H9 (cell line): ENCODE results near the gene SCN4A. TPM values are rescaled to one million over a fixed set of nuclear protein-coding genes. Genes with fewer than 3 reads are reported as not detected.

ENCODE experiments used
- DNase-seq: peaks from one replicate; pipeline ENCODE4 v3.0.0-alpha.2; 2017
- H2AFZ ChIP-seq: one replicate; pipeline ENCODE4 v1.6.1; 2013; ENCODE audit warnings: mild to moderate bottlenecking, low read length, control low read depth, moderate library complexity
- H2AK5ac ChIP-seq: 2 replicates; pipeline ENCODE4 v1.6.1; 2013; ENCODE audit warnings: low read length, control low read depth, mixed read lengths; ENCODE audit not compliant: insufficient read length
- H2BK120ac ChIP-seq: one replicate; pipeline ENCODE4 v1.6.1; 2013; ENCODE audit warnings: low read depth, mild to moderate bottlenecking, low read length, control low read depth, inconsistent platforms; ENCODE audit not compliant: poor library complexity, severe bottlenecking
- H2BK12ac ChIP-seq: 2 replicates; pipeline ENCODE4 v1.6.1; 2013; ENCODE audit warnings: low read length, control low read depth, mixed read lengths, low read depth; ENCODE audit not compliant: insufficient read length
- H2BK15ac ChIP-seq: 2 replicates; pipeline ENCODE4 v1.6.1; 2013; ENCODE audit warnings: low read depth, low read length, control low read depth
- H2BK20ac ChIP-seq: one replicate; pipeline ENCODE4 v1.6.1; 2013; ENCODE audit warnings: low read depth, mild to moderate bottlenecking, low read length, control low read depth, inconsistent platforms; ENCODE audit not compliant: poor library complexity, severe bottlenecking
- H2BK5ac ChIP-seq: 2 replicates; pipeline ENCODE4 v1.6.1; 2013; ENCODE audit warnings: low read length, control low read depth, mixed read lengths; ENCODE audit not compliant: insufficient read length
- H3K14ac ChIP-seq: 2 replicates; pipeline ENCODE4 v1.6.1; 2013; ENCODE audit warnings: low read length, control low read depth; ENCODE audit not compliant: insufficient read depth
- H3K18ac ChIP-seq: 2 replicates; pipeline ENCODE4 v1.6.1; 2013; ENCODE audit warnings: low read depth, mild to moderate bottlenecking, mixed read lengths, low read length, control low read depth; ENCODE audit not compliant: insufficient read length
- H3K23ac ChIP-seq: 2 replicates; pipeline ENCODE4 v1.6.1; 2013; ENCODE audit warnings: low read length, control low read depth, mixed read lengths, low read depth; ENCODE audit not compliant: insufficient read length
- H3K23me2 ChIP-seq: 2 replicates; pipeline ENCODE4 v1.6.1; 2013; ENCODE audit warnings: low read depth, mild to moderate bottlenecking, mixed read lengths, low read length, control low read depth; ENCODE audit not compliant: insufficient read length, poor library complexity, severe bottlenecking
- H3K27ac ChIP-seq: 2 replicates; pipeline ENCODE4 v1.5.1; 2013; ENCODE audit warnings: low read length, control low read depth, mixed read lengths, low read depth; ENCODE audit not compliant: insufficient read length
- H3K27me3 ChIP-seq: 2 replicates; pipeline ENCODE4 v1.6.1; 2013; ENCODE audit warnings: low read length, control low read depth, inconsistent platforms; ENCODE audit not compliant: insufficient read depth
- H3K4ac ChIP-seq: 2 replicates; pipeline ENCODE4 v1.6.1; 2013; ENCODE audit warnings: low read depth, mild to moderate bottlenecking, control low read depth, inconsistent platforms, low read length, moderate library complexity
- H3K4me1 ChIP-seq: 2 replicates; pipeline ENCODE4 v1.6.1; 2013; ENCODE audit warnings: low read length, control low read depth, inconsistent platforms; ENCODE audit not compliant: insufficient read depth
- H3K4me2 ChIP-seq: 2 replicates; pipeline ENCODE4 v1.6.1; 2013; ENCODE audit warnings: low read length, control low read depth, mixed read lengths; ENCODE audit not compliant: insufficient read length, insufficient read depth
- H3K56ac ChIP-seq: 2 replicates; pipeline ENCODE4 v1.6.1; 2013; ENCODE audit warnings: low read depth, mild to moderate bottlenecking, mixed read lengths, low read length, control low read depth; ENCODE audit not compliant: insufficient read length
- H3K79me1 ChIP-seq: 2 replicates; pipeline ENCODE4 v1.6.1; 2013; ENCODE audit warnings: low read depth, mild to moderate bottlenecking, moderate library complexity, low read length, control low read depth, inconsistent platforms; ENCODE audit not compliant: insufficient read depth, poor library complexity, severe bottlenecking
- H3K79me2 ChIP-seq: 2 replicates; pipeline ENCODE4 v1.6.1; 2013; ENCODE audit warnings: low read length, control low read depth, inconsistent platforms; ENCODE audit not compliant: insufficient read depth
- H3K9ac ChIP-seq: 2 replicates; pipeline ENCODE4 v1.6.1; 2013; ENCODE audit warnings: low read length, control low read depth, mixed read lengths; ENCODE audit not compliant: insufficient read length; ENCODE audit errors: extremely low read depth
- H3K9me3 ChIP-seq: one replicate; pipeline ENCODE4 v1.6.1; 2013; ENCODE audit warnings: low read depth, low read length, inconsistent platforms; ENCODE audit not compliant: control insufficient read depth
- H3T11ph ChIP-seq: one replicate; pipeline ENCODE4 v1.6.1; 2013; ENCODE audit warnings: mild to moderate bottlenecking, low read length, control low read depth, inconsistent platforms
- H4K20me1 ChIP-seq: one replicate; pipeline ENCODE4 v1.6.1; 2013; ENCODE audit not compliant: control insufficient read depth, insufficient read length, insufficient read depth
- H4K5ac ChIP-seq: 2 replicates; pipeline ENCODE4 v1.6.1; 2013; ENCODE audit warnings: low read depth, mild to moderate bottlenecking, mixed read lengths, low read length, control low read depth; ENCODE audit not compliant: insufficient read length
- H4K8ac ChIP-seq: replicated peaks from 2 replicates; pipeline ENCODE4 v1.6.1; 2013; ENCODE audit warnings: low read length, control low read depth, mixed read lengths, low read depth; ENCODE audit not compliant: insufficient read length
- H4K91ac ChIP-seq: 2 replicates; pipeline ENCODE4 v1.6.1; 2013; ENCODE audit warnings: low read depth, mild to moderate bottlenecking, moderate library complexity, mixed read lengths, low read length, control low read depth; ENCODE audit not compliant: insufficient read length
- H3K27ac Mint-ChIP-seq, 3 experiments: 2 replicates in 2 of 3; 3 replicates in 1 of 3; pipeline ENCODE4 v1.8.0; 2020 to 2021; ENCODE audit warnings: mixed read lengths in 3 of 3, mild to moderate bottlenecking in 1 of 3, moderate library complexity in 1 of 3
- H3K27me3 Mint-ChIP-seq: 2 replicates; pipeline ENCODE4 v1.8.0; 2021; ENCODE audit warnings: low read depth, mild to moderate bottlenecking, moderate library complexity, mixed read lengths
- H3K36me3 Mint-ChIP-seq, 3 experiments: 2 replicates in 2 of 3; 3 replicates in 1 of 3; pipeline ENCODE4 v1.8.0; 2020 to 2021; ENCODE audit warnings: low read depth in 3 of 3, mixed read lengths in 3 of 3; ENCODE audit not compliant: insufficient read depth in 1 of 3
- H3K4me1 Mint-ChIP-seq, 2 experiments: 2 replicates each; pipeline ENCODE4 v1.8.0; 2020; ENCODE audit warnings: mixed read lengths in 2 of 2
- H3K4me3 Mint-ChIP-seq, 2 experiments: 2 replicates in 1 of 2; 3 replicates in 1 of 2; pipeline ENCODE4 v1.8.0; 2020 to 2021; ENCODE audit warnings: mild to moderate bottlenecking in 2 of 2, mixed read lengths in 2 of 2, moderate library complexity in 1 of 2
- H3K9me3 Mint-ChIP-seq, 2 experiments: 2 replicates in 1 of 2; 3 replicates in 1 of 2; pipeline ENCODE4 v1.8.0; 2020; ENCODE audit warnings: mild to moderate bottlenecking in 2 of 2, mixed read lengths in 2 of 2, moderate library complexity in 1 of 2
- WGBS: extraction: QIAGEN DNeasy Blood & Tissue Kit; methylation state at CpG from one replicate; pipeline ENCODE4 v1.1.7; 2013; ENCODE audit warnings: missing lambda C conversion rate, low lambda C conversion rate, mixed read lengths; ENCODE audit not compliant: insufficient read length; ENCODE audit errors: extremely low coverage; 5-methylcytosine and 5-hydroxymethylcytosine counted together
- total RNA-seq: library from RNA; stranded (reverse); gene quantifications from 2 replicates; pipeline ENCODE4 v1.2.1, GENCODE V29; 2021
- TF ChIP-seq, protein P1 (sequence below): fragments of 200-600 bp; sonication (generic); conservative IDR thresholded peaks from 3 replicates; pipeline ENCODE4 v1.8.0; 2021; ENCODE audit warnings: antibody characterized with exemption, mild to moderate bottlenecking

SCN4A gene
- total RNA-seq, 1 experiment from 2014 or later: 5.8 TPM

DNA sequence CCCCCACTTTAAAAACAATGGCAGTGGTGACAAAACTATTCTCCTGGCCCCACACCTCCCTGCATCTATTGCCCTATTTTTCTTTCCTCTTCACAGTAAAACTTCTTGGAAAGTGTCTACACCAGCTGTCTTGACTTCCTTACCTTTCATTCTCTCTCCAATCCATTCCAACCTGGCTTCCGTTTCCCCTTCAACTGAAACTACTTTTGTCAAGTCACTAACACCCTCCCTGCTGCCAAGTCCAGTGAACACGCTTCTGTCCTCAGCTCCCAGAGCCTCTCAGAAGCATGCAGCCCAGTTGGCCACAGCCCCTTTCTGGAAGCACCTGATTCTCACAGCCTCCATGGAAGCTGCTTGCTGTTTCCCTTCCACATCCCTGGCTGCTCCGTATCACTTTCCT, 4.0 kb upstream of the SCN4A start:
- Histone ChIP-seq H3K27ac (no peak overlapping the region), H4K5ac (no peak overlapping the region), H3K9me3 (peaks cover under 1% of the 10 kb centered on the region), H4K91ac (no peak overlapping the region), H3K79me1 (no peaks in the 10 kb centered on the region), H3K18ac (no peak overlapping the region), H3K9ac (no peak overlapping the region), H2BK15ac (no peak overlapping the region), H3K23ac (no peak overlapping the region), H2BK20ac (no peak overlapping the region), H3K4me2 (no peak overlapping the region), H2BK5ac (no peak overlapping the region), H3K4ac (no peak overlapping the region), H4K20me1 (no peaks in the 10 kb centered on the region), H3K27me3 (no peaks in the 10 kb centered on the region), H3K4me1 (no peaks in the 10 kb centered on the region), H2AFZ (no peak overlapping the region), H3K14ac (no peak overlapping the region), H2BK120ac (no peak overlapping the region), H2AK5ac (no peak overlapping the region), H3T11ph (no peak overlapping the region), H3K23me2 (no peaks in the 10 kb centered on the region), H2BK12ac (no peak overlapping the region), H4K8ac (no peak overlapping the region), H3K79me2 (no peaks in the 10 kb centered on the region), H3K56ac (no peak overlapping the region)
- H3K36me3 Mint-ChIP-seq: peaks cover 0 to 1% (median under 1%) of the 10 kb centered on the region in 3 experiments; a peak in 2 of 7 replicates
- H3K27me3 Mint-ChIP-seq: no peaks in the 10 kb centered on the region; the same call in none of the 2 replicates
- H3K27ac Mint-ChIP-seq: no peak overlapping the region
- no peak for DNase-seq
- peaks cover 2 to 3% of the 10 kb centered on the region in 2 experiments; a peak in 4 of 5 replicates for H3K9me3 Mint-ChIP-seq
- WGBS: no CpG with 5 or more reads among the region's 3 CpGs
- H3K4me1 Mint-ChIP-seq: peaks cover 7 to 10% of the 10 kb centered on the region in 2 experiments
- H3K4me3 Mint-ChIP-seq: no peak overlapping the region
- TF ChIP-seq, protein P1, sequence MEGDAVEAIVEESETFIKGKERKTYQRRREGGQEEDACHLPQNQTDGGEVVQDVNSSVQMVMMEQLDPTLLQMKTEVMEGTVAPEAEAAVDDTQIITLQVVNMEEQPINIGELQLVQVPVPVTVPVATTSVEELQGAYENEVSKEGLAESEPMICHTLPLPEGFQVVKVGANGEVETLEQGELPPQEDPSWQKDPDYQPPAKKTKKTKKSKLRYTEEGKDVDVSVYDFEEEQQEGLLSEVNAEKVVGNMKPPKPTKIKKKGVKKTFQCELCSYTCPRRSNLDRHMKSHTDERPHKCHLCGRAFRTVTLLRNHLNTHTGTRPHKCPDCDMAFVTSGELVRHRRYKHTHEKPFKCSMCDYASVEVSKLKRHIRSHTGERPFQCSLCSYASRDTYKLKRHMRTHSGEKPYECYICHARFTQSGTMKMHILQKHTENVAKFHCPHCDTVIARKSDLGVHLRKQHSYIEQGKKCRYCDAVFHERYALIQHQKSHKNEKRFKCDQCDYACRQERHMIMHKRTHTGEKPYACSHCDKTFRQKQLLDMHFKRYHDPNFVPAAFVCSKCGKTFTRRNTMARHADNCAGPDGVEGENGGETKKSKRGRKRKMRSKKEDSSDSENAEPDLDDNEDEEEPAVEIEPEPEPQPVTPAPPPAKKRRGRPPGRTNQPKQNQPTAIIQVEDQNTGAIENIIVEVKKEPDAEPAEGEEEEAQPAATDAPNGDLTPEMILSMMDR: no peak
